Peyer's patch (tissue), 4 donors: ENCODE results near the gene PRDM15. TPM values are rescaled to one million over a fixed set of nuclear protein-coding genes. Genes with fewer than 3 reads are reported as not detected.

ENCODE experiments used
- DNase-seq, 3 donors: peaks; one replicate each; pipeline ENCODE4 v3.0.0-alpha.2; 2017 to 2019
- H3K27ac ChIP-seq, 4 donors: fragments of 200-600 bp; sonication (generic); one replicate each; pipeline ENCODE4 v1.5.1; 2016 to 2019
- H3K27me3 ChIP-seq, 2 donors: fragments of 200-600 bp; sonication (generic); one replicate each; pipeline ENCODE4 v1.5.1; 2019
- H3K36me3 ChIP-seq, 3 donors: fragments of 200-600 bp; sonication (generic); one replicate each; pipeline ENCODE4 v1.5.1; 2016 to 2019
- H3K4me1 ChIP-seq, 4 donors: fragments of 200-600 bp; sonication (generic); one replicate each; pipeline ENCODE4 v1.5.1; 2016 to 2019
- H3K4me3 ChIP-seq, 4 donors: fragments of 200-600 bp; sonication (generic); 1 replicate in 3 of 4; 2 replicates in 1 of 4; pipeline ENCODE4 v1.5.1; 2016 to 2019; ENCODE audit warnings: mild to moderate bottlenecking in 1 of 4
- H3K9me3 ChIP-seq, 4 donors: fragments of 200-600 bp; sonication (generic); one replicate each; pipeline ENCODE4 v1.5.1; 2016 to 2019; ENCODE audit warnings: mild to moderate bottlenecking in 1 of 4
- CTCF ChIP-seq, 6 experiments: fragments of 450-650 bp in 4 of 6; fragments of 200-600 bp in 2 of 6; sonication (generic) in 1 of 6; IDR thresholded peaks; one replicate each; pipeline ENCODE4 v1.5.1; 2017 to 2019; ENCODE audit warnings: antibody characterized with exemption in 6 of 6, mild to moderate bottlenecking in 3 of 6, moderate library complexity in 1 of 6
- POLR2A ChIP-seq, 2 donors: fragments of 450-650 bp; IDR thresholded peaks; one replicate each; pipeline ENCODE4 v1.5.1; 2017; ENCODE audit warnings: antibody characterized with exemption in 2 of 2, mild to moderate bottlenecking in 2 of 2, moderate library complexity in 2 of 2
- total RNA-seq, 4 donors: library from RNA; depleted of rRNA; stranded (reverse); fragments of >200 nt; gene quantifications; one replicate each; pipeline ENCODE4 v1.1.0, GENCODE V29; 2016

PRDM15 gene
- total RNA-seq, 4 donors from 2014 or later, result 9.3 to 47.9 (median 16.9) TPM

- H3K9me3 ChIP-seq, result no peaks in the 10 kb centered on the region
- H3K4me1 ChIP-seq, result peaks cover 0 to 56% (median 12%) of the 10 kb centered on the region in 4 donors
- H3K4me3 ChIP-seq, result peak within 1 kb of the TSS; percentile 19 to 84 (median 59)
- H3K36me3 ChIP-seq, result no peaks in the 10 kb centered on the region
- TF ChIP-seq CTCF (IDR thresholded peaks at IDR 0.05) (no peak), POLR2A (IDR thresholded peaks at IDR 0.05) (peak; percentile 94 to 97)
- peaks cover 0 to 22% of the 10 kb centered on the region in 2 donors for H3K27me3 ChIP-seq
- H3K27ac ChIP-seq, result peak within 1 kb of the TSS in 3 of 4 donors; percentile 77 to 92 (median 86)
- DNase-seq, result peak in 2 of 3 donors; percentile 87 to 95
These were observed 112.1 kb downstream of the PRDM15 start, which contains the start of gene RIPK4 for GRCh38 chr21:41766883-41767605. Gene RIPK4 (minus strand): TSS chr21:41767052. CDS start chr21:41767041, 11 bp downstream.

- peak in 1 of 3 donors; percentile 61 for DNase-seq
- Histone ChIP-seq H3K27me3 (peaks cover 0 to 22% of the 10 kb centered on the region in 2 donors), H3K4me1 (peaks cover 2 to 62% (median 12%) of the 10 kb centered on the region in 4 donors)
These were observed 112.9 kb downstream of the PRDM15 start for GRCh38 chr21:41765973-41766882.

GRCh38 chr21:41765420-41765821, 113.7 kb downstream of the PRDM15 start:
- Histone ChIP-seq H3K4me1 (peaks cover 4 to 62% (median 12%) of the 10 kb centered on the region in 4 donors), H3K27me3 (peaks cover 0 to 22% of the 10 kb centered on the region in 2 donors), H3K9me3 (no peaks in the 10 kb centered on the region), H3K27ac (peak overlapping the region in 3 of 4 donors; percentile 77 to 92 (median 86)), H3K4me3 (peak overlapping the region in 3 of 4 donors; percentile 42 to 84 (median 76)), H3K36me3 (no peaks in the 10 kb centered on the region)
- no peak for DNase-seq
- TF ChIP-seq POLR2A (IDR thresholded peaks at IDR 0.05), result no peak
- TF ChIP-seq CTCF (IDR thresholded peaks at IDR 0.05), result no peak

More at GRCh38 chr21:41765973-41766882, 112.9 kb downstream of the PRDM15 start:
- TF ChIP-seq CTCF (IDR thresholded peaks at IDR 0.05), result no peak
- no peak for TF ChIP-seq POLR2A (IDR thresholded peaks at IDR 0.05)
- no peaks in the 10 kb centered on the region for H3K36me3 ChIP-seq
- no peaks in the 10 kb centered on the region for H3K9me3 ChIP-seq
- H3K27ac ChIP-seq, result peak overlapping the region in 3 of 4 donors; percentile 77 to 92 (median 86)
- H3K4me3 ChIP-seq, result peak overlapping the region; percentile 19 to 84 (median 59)

- DNase-seq, result peak in 1 of 3 donors; percentile 52
- Histone ChIP-seq H3K27me3 (peaks cover 0 to 22% of the 10 kb centered on the region in 2 donors), H3K4me3 (peak overlapping the region in 2 of 4 donors; percentile 76 to 84), H3K27ac (peak overlapping the region in 3 of 4 donors; percentile 77 to 92 (median 86)), H3K36me3 (no peaks in the 10 kb centered on the region), H3K9me3 (no peaks in the 10 kb centered on the region), H3K4me1 (peaks cover 4 to 56% (median 12%) of the 10 kb centered on the region in 4 donors)
- TF ChIP-seq POLR2A (IDR thresholded peaks at IDR 0.05) (peak in 1 of 2 donors; percentile 16), CTCF (IDR thresholded peaks at IDR 0.05) (peak in 1 of 6 experiments; percentile 22)
These were observed 114.4 kb downstream of the PRDM15 start for GRCh38 chr21:41764558-41765419.
